Stimulated activated naive CD4-positive, alpha-beta T cell treated with Interleukin-2 at 50 U/mL for 16 hours (primary cell): ENCODE results near the gene RHOA.
A peak's percentile ranks its signal among the peaks of the same experiment; 100 is the strongest.

Experiments used
- DNase-seq: peaks from one replicate; lab custom pipeline; 2025; lab: John Stamatoyannopoulos, UW

RHOA gene

GRCh38 chr3:49411968-49412631, at the start of gene RHOA, which contains the start of gene TCTA:
Gene RHOA (minus strand): TSS chr3:49411976. CDS start chr3:49375589, 36,387 bp downstream.
Gene TCTA (plus strand): TSS chr3:49412423. CDS start chr3:49412427, 4 bp downstream.
- DNase-seq = peak; percentile 99

- no peak for DNase-seq
Observed at GRCh38 chr3:49460956-49461355, 49.2 kb upstream of the RHOA start.

- DNase-seq = no peak
Observed at GRCh38 chr3:49460188-49460890, 48.6 kb upstream of the RHOA start.

GRCh38 chr3:49456466-49456865, 44.7 kb upstream of the RHOA start:
- no peak for DNase-seq

GRCh38 chr3:49454898-49455681, 43.3 kb upstream of the RHOA start:
- no peak for DNase-seq

- DNase-seq = no peak
Observed at GRCh38 chr3:49454458-49454857, 42.7 kb upstream of the RHOA start.

- no peak for DNase-seq
Observed at GRCh38 chr3:49453621-49454020, 41.8 kb upstream of the RHOA start.

GRCh38 chr3:49445391-49445790, 33.6 kb upstream of the RHOA start:
- no peak for DNase-seq

- no peak for DNase-seq
Observed at GRCh38 chr3:49434731-49435130, 23.0 kb upstream of the RHOA start.

- no peak for DNase-seq
Observed at GRCh38 chr3:49428752-49429080, 16.9 kb upstream of the RHOA start.

- no peak for DNase-seq
Observed at GRCh38 chr3:49427586-49427985, 15.8 kb upstream of the RHOA start.

GRCh38 chr3:49424816-49425215, 13.0 kb upstream of the RHOA start:
- DNase-seq = no peak

GRCh38 chr3:49422379-49423248, 10.8 kb upstream of the RHOA start, which contains the start of gene AMT:
Gene AMT (minus strand): TSS chr3:49422473. CDS start chr3:49422450, 23 bp downstream.
- DNase-seq = no peak

- DNase-seq = no peak
Observed at GRCh38 chr3:49421890-49422378, 10.2 kb upstream of the RHOA start.

GRCh38 chr3:49417516-49418120, 5.8 kb upstream of the RHOA start:
- DNase-seq = no peak

- no peak for DNase-seq
Observed at GRCh38 chr3:49416867-49417266, 5.1 kb upstream of the RHOA start.

- peak; percentile 65 for DNase-seq
Observed at GRCh38 chr3:49415931-49416601, 4.3 kb upstream of the RHOA start.

GRCh38 chr3:49414753-49415152, 3.0 kb upstream of the RHOA start:
- no peak for DNase-seq

GRCh38 chr3:49413338-49413734, 1.6 kb upstream of the RHOA start:
- DNase-seq = no peak

GRCh38 chr3:49412632-49413337, 1.0 kb upstream of the RHOA start:
- no peak for DNase-seq
